Testis (tissue), 3 donors: ENCODE data around the gene MAPK12. TPM values are rescaled to one million over a fixed set of nuclear protein-coding genes. Genes with fewer than 3 reads are reported as not detected.
A peak's percentile ranks its signal among the peaks of the same experiment; 100 is the strongest.

Experiments
- DNase-seq: peaks from one replicate; pipeline ENCODE4 v3.0.0-alpha.2; 2019
- H3K27ac ChIP-seq, 2 donors: fragments of 200-600 bp; sonication (generic); one replicate each; pipeline ENCODE4 v1.5.1; 2019
- H3K27me3 ChIP-seq: fragments of 200-600 bp; sonication (generic); one replicate; pipeline ENCODE4 v1.5.1; 2019
- H3K36me3 ChIP-seq: fragments of 200-600 bp; sonication (generic); one replicate; pipeline ENCODE4 v1.5.1; 2017; ENCODE audit warnings: low read depth; ENCODE audit errors: missing control alignments
- H3K4me1 ChIP-seq: fragments of 200-600 bp; sonication (generic); one replicate; pipeline ENCODE4 v1.5.1; 2019
- H3K4me3 ChIP-seq, 2 donors: fragments of 200-600 bp; sonication (generic); one replicate each; pipeline ENCODE4 v1.5.1; 2017 to 2019
- H3K9me3 ChIP-seq: fragments of 200-600 bp; sonication (generic); one replicate; pipeline ENCODE4 v1.5.1; 2017
- POLR2A ChIP-seq: fragments of 450-650 bp; IDR thresholded peaks from one replicate; pipeline ENCODE4 v1.6.1; 2017; ENCODE audit warnings: antibody characterized with exemption, mild to moderate bottlenecking, moderate library complexity
- WGBS, 2 donors: methylation state at CpG; one replicate each; pipeline ENCODE4 v1.1.5; 2018; 5-methylcytosine and 5-hydroxymethylcytosine counted together
- intact Hi-C: fragments of 100-400 bp; cut with DNase I; formaldehyde crosslinking; loops from one replicate; pipeline ENCODE4 v1.15.1; 2023; ENCODE audit warnings: low total_unique reads
- polyA plus RNA-seq: library from polyadenylated mRNA; stranded (reverse); fragments of 350-450 nt; fragmentation: Illumina TruSeq; extraction: RNeasy Lipid Tissue Mini Kit (QIAGEN cat#74804); gene quantifications from one replicate; pipeline ENCODE4 v1.2.3, GENCODE V29; 2014; ENCODE audit warnings: low read depth, low replicate concordance; ENCODE audit not compliant: insufficient read depth
- total RNA-seq, 2 donors: library from RNA; depleted of rRNA; stranded (reverse); fragments of >200 nt; gene quantifications; one replicate each; pipeline ENCODE4 v1.2.3, GENCODE V29; 2016
- TF ChIP-seq, protein P1 (sequence below), 3 experiments: fragments of 450-650 bp in 2 of 3; fragments of 200-600 bp in 1 of 3; sonication (generic) in 1 of 3; IDR thresholded peaks; one replicate each; pipeline ENCODE4 v1.5.1; 2016 to 2019; ENCODE audit warnings: antibody characterized with exemption in 3 of 3, mild to moderate bottlenecking in 2 of 3, moderate library complexity in 1 of 3

Gene MAPK12
- total and polyA plus RNA-seq, 3 donors from 2014 or later: 9.1 to 25.1 (median 22.3) TPM

DNA sequence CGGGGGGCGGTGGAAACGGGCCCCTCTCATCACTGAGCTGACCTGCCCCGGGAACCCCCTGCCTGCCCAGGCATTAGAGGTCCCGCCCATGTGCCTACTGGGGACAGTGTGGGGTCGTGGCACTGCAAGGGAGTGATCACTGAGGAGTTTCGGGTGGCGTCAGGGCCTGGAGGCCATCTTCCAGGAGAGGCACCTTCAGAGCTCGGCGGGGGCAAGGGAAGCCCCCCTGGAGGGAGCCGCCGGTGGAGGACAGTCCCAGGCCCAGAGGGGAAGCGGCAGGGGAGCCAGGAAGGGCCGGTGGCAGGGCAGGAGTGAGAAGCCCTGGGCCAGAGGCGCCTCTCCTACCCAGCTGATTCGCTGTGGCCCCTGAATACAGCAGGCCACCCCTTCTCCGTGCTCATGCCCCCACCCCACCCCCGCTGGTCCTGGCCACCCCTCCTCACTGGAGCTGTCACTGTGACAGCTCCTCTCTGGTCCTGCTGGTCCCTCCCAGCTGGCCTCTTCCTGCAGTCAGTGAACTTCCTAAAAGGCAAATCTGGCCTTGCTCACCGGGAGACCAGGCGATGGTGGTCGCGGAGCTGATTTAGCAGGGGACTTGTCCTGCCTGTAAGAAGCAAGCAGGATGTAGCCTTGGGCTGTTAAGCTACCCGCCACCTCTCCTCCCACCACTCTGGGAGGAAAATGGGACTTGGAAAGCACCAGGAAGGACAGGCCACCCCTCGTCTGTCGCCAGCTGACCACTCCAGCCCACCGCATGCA is 10.7 kb upstream of the MAPK12 start:
- Histone ChIP-seq H3K27me3 (no peaks in the 10 kb centered on the region), H3K9me3 (no peaks in the 10 kb centered on the region), H3K36me3 (no peaks in the 10 kb centered on the region), H3K4me1 (peaks cover 43% of the 10 kb centered on the region), H3K27ac (no peak overlapping the region), H3K4me3 (peak overlapping the region; percentile 8 to 46)
- 47 to 48% methylated on average over 9 to 26 of the region's 26 CpGs for WGBS, 2 donors
- intact Hi-C loops: no loop called here
- no peak for TF ChIP-seq POLR2A
- TF ChIP-seq, protein P1, sequence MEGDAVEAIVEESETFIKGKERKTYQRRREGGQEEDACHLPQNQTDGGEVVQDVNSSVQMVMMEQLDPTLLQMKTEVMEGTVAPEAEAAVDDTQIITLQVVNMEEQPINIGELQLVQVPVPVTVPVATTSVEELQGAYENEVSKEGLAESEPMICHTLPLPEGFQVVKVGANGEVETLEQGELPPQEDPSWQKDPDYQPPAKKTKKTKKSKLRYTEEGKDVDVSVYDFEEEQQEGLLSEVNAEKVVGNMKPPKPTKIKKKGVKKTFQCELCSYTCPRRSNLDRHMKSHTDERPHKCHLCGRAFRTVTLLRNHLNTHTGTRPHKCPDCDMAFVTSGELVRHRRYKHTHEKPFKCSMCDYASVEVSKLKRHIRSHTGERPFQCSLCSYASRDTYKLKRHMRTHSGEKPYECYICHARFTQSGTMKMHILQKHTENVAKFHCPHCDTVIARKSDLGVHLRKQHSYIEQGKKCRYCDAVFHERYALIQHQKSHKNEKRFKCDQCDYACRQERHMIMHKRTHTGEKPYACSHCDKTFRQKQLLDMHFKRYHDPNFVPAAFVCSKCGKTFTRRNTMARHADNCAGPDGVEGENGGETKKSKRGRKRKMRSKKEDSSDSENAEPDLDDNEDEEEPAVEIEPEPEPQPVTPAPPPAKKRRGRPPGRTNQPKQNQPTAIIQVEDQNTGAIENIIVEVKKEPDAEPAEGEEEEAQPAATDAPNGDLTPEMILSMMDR (IDR thresholded peaks at IDR 0.05): no peak
- DNase-seq: no peak

GRCh38 chr22:50271519-50271970 is 10.1 kb upstream of the MAPK12 start:
- H3K27ac ChIP-seq: no peak overlapping the region
- H3K36me3 ChIP-seq: no peaks in the 10 kb centered on the region
- H3K9me3 ChIP-seq: no peaks in the 10 kb centered on the region
- DNase-seq: peak; percentile 63
- TF ChIP-seq, protein P1 (IDR thresholded peaks at IDR 0.05): no peak
- no peak for TF ChIP-seq POLR2A
- H3K4me3 ChIP-seq: peak overlapping the region; percentile 8 to 46
- intact Hi-C loops: no loop called here
- 1 to 3% methylated on average over 15 of the region's 45 CpGs for WGBS, 2 donors
- peaks cover 44% of the 10 kb centered on the region for H3K4me1 ChIP-seq
- H3K27me3 ChIP-seq: no peaks in the 10 kb centered on the region

DNA sequence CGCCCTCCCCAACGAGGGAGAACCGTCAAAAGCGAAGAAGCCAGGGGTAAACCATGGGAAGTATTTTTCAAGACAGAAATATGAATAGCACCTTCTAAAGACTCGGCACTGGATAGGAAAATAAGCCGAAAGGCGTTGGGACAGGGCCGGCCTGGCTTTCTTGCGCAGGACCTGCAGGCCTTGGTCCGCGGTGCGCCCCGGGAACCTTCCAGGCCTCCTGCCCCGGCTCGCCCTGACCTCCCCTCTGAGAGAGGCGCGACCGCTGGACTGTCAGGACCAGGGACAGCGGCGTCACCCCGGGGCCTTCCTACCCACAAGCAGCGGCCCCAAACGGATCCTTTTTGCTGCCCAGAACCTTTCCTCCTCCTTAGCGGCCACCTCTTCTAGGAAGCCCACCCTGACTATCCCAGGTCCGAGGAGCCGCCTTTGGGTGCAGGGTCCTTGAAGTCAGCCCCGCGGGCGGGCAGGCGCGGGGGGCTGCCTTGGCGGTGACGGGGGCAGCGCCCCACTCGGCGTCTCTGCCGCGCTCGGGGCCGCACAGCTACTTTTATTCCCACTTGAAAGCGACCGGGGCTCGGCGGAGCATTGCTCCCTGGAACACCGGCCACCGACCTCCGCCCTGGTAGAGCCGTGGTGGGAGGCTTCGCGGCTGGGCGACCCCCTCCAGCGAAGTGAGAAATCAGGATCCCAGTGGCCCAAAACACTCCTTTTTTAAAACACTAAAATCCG is 9.3 kb upstream of the MAPK12 start:
- TF ChIP-seq, protein P1 (IDR thresholded peaks at IDR 0.05): no peak
- TF ChIP-seq POLR2A: no peak
- intact Hi-C loops: no loop called here
- peak; percentile 79 for DNase-seq

DNA sequence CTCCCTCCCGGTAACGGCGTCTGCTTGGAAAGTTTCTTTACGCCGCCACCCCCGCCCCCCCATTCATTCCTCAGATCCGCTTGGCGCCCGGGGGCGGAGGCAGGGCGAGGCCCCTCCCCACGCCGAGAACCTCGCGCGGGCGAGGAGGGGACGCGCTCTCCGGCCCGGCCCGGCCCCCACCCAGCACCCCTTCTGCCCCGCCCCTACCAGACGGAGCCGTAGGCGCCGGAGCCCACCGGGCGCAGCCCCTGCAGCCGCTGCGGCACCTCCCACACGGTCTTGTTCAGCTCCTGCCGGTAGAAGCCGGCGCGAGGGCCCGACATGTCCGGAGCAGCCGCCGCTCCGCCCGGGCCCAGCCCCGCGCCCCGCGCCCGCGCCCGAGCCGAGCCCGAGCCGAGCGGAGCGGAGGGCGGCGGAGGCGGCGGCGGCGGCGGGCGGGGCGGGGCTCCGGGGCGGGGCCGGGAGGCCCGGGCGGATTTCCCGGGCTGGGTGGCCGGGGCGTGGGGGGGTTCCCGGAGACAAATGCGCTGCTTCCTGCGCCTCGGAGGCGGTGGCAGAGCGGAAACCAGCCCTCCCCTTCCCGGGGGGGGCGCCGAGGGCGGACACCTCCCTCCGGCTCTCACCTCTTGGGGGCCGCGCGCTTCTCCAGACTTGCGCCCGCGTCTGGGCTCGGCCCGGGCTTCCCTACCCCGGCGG is 8.6 kb upstream of the MAPK12 start, which contains the start of gene MAPK11:
TSS of gene MAPK11 (minus strand) at position 411 of the 696 bp plus-strand sequence. CDS start at position 323, 88 bp downstream.
- Histone ChIP-seq H3K27me3 (no peaks in the 10 kb centered on the region), H3K27ac (peak within 1 kb of the TSS; percentile 10 to 75), H3K4me3 (peak within 1 kb of the TSS; percentile 45 to 46), H3K4me1 (peaks cover 44% of the 10 kb centered on the region), H3K9me3 (no peaks in the 10 kb centered on the region), H3K36me3 (no peaks in the 10 kb centered on the region)
- WGBS, 2 donors: 0% methylated on average over 4 to 71 of the region's 92 CpGs
- DNase-seq: peak; percentile 49
- no peak for TF ChIP-seq POLR2A
- TF ChIP-seq, protein P1 (IDR thresholded peaks at IDR 0.05): no peak
- intact Hi-C loops: no loop called here

More for the DNA sequence above, 9.3 kb upstream of the MAPK12 start:
- H3K27ac ChIP-seq: peak overlapping the region in 1 of 2 donors; percentile 10
- peak overlapping the region; percentile 45 to 46 for H3K4me3 ChIP-seq
- H3K4me1 ChIP-seq: peaks cover 44% of the 10 kb centered on the region
- WGBS, 2 donors: 1% methylated on average over 37 to 53 of the region's 53 CpGs
- no peaks in the 10 kb centered on the region for H3K36me3 ChIP-seq
- no peaks in the 10 kb centered on the region for H3K9me3 ChIP-seq
- H3K27me3 ChIP-seq: no peaks in the 10 kb centered on the region
